Measurements from ENCODE around the gene KDM4B. TPM values are rescaled to one million over a fixed set of nuclear protein-coding genes. Genes with fewer than 3 reads are reported as not detected.

KDM4B gene
- polyA plus RNA-seq, 1 of the 3 experiments (the other 2 are of a cell fraction): 12.2 TPM

GRCh38 chr19:5166262-5166661 lies 197.3 kb downstream of the KDM4B start:
- no peaks in the 10 kb centered on the region for H3K9me2 ChIP-seq
- H3K27me3 ChIP-seq (ENCODE audit: insufficient read depth): no peaks in the 10 kb centered on the region
- no peak for DNase-seq
- POLR2A ChIA-PET: no interaction called here
- peak overlapping the region in 1 of 2 experiments; percentile 20; a peak in 1 of 4 replicates for H3K27ac ChIP-seq (ENCODE audit: low read depth in 2 of 2, low read length in 1 of 2)
- H3K79me2 ChIP-seq (ENCODE audit: insufficient read depth): no peaks in the 10 kb centered on the region
- CTCF ChIA-PET: interaction anchor here (1.7 kb wide), 1 partner anchor 118 kb away, joined by 5 read pairs; no protein-coding TSS in a partner anchor
- H3K9me3 ChIP-seq: no peaks in the 10 kb centered on the region
- H3K9ac ChIP-seq: no peak overlapping the region
- no peak overlapping the region for H3K4me3 ChIP-seq (ENCODE audit: low read depth in 2 of 2, low read length in 1 of 2)
- peaks cover 3% of the 10 kb centered on the region for H3F3A ChIP-seq (replicated peaks; ENCODE audit: insufficient read depth)
- no peaks in the 10 kb centered on the region for H3K4me1 ChIP-seq (ENCODE audit: control insufficient read depth in 1 of 2, insufficient read depth in 2 of 2, low read depth in 1 of 2, low read length in 1 of 2)
- H3K4me2 ChIP-seq: no peak overlapping the region
- H3K36me3 ChIP-seq (replicated peaks in 1 of 2; ENCODE audit: control insufficient read depth in 1 of 2, insufficient read depth in 2 of 2, low read length in 1 of 2): no peaks in the 10 kb centered on the region
- H2AFZ ChIP-seq (ENCODE audit: low read depth): no peak overlapping the region
- H4K20me1 ChIP-seq (ENCODE audit: insufficient read depth): no peaks in the 10 kb centered on the region
- TF ChIP-seq JUND (IDR thresholded peaks at IDR 0.05) (peak; percentile 6; the same call in 1 of the 2 replicates), FOSL2 (IDR thresholded peaks at IDR 0.05; ENCODE audit: borderline replicate concordance, low read depth) (peak; percentile 11; the same call in 1 of the 2 replicates), USF1 (IDR thresholded peaks at IDR 0.05; ENCODE audit: borderline replicate concordance, low read depth) (no peak), ELF1 (IDR thresholded peaks at IDR 0.05) (no peak), EP300 (IDR thresholded peaks at IDR 0.05; ENCODE audit: borderline replicate concordance in 1 of 2, low read depth in 1 of 2, low read length in 1 of 2) (no peak), FOXM1 (IDR thresholded peaks at IDR 0.05; ENCODE audit: low read depth) (no peak), RFX5 (IDR thresholded peaks at IDR 0.05; ENCODE audit: low read length) (no peak), SIN3A (IDR thresholded peaks at IDR 0.05; ENCODE audit: borderline replicate concordance, low read depth, low read length) (no peak), NRF1 (IDR thresholded peaks at IDR 0.05; ENCODE audit: low read depth, low read length) (no peak), RCOR1 (IDR thresholded peaks at IDR 0.05; ENCODE audit: low read length) (no peak), NFIC (IDR thresholded peaks at IDR 0.05; ENCODE audit: borderline replicate concordance) (peak; percentile 23; the same call in 1 of the 2 replicates), TAF1 (IDR thresholded peaks at IDR 0.05; ENCODE audit: borderline replicate concordance, low read depth, low read length) (no peak), GABPA (IDR thresholded peaks at IDR 0.05; ENCODE audit: low read depth) (no peak), MEF2A (IDR thresholded peaks at IDR 0.05; ENCODE audit: borderline replicate concordance, low read depth) (no peak), FOXJ3 (CRISPR knock-in tag; IDR thresholded peaks at IDR 0.05) (no peak), SMC3 (IDR thresholded peaks at IDR 0.05; ENCODE audit: low read depth, low read length) (no peak), IRF3 (IDR thresholded peaks at IDR 0.05; ENCODE audit: low read depth, low read length) (no peak), YY1 (IDR thresholded peaks at IDR 0.05; ENCODE audit: low read depth) (no peak), POLR2AphosphoS5 (IDR thresholded peaks at IDR 0.05; ENCODE audit: low read depth, low read length) (no peak)
- TF ChIP-seq, protein P1, sequence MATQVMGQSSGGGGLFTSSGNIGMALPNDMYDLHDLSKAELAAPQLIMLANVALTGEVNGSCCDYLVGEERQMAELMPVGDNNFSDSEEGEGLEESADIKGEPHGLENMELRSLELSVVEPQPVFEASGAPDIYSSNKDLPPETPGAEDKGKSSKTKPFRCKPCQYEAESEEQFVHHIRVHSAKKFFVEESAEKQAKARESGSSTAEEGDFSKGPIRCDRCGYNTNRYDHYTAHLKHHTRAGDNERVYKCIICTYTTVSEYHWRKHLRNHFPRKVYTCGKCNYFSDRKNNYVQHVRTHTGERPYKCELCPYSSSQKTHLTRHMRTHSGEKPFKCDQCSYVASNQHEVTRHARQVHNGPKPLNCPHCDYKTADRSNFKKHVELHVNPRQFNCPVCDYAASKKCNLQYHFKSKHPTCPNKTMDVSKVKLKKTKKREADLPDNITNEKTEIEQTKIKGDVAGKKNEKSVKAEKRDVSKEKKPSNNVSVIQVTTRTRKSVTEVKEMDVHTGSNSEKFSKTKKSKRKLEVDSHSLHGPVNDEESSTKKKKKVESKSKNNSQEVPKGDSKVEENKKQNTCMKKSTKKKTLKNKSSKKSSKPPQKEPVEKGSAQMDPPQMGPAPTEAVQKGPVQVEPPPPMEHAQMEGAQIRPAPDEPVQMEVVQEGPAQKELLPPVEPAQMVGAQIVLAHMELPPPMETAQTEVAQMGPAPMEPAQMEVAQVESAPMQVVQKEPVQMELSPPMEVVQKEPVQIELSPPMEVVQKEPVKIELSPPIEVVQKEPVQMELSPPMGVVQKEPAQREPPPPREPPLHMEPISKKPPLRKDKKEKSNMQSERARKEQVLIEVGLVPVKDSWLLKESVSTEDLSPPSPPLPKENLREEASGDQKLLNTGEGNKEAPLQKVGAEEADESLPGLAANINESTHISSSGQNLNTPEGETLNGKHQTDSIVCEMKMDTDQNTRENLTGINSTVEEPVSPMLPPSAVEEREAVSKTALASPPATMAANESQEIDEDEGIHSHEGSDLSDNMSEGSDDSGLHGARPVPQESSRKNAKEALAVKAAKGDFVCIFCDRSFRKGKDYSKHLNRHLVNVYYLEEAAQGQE (IDR thresholded peaks at IDR 0.05; ENCODE audit: low read depth, low read length): no peak
- TF ChIP-seq, protein P2, sequence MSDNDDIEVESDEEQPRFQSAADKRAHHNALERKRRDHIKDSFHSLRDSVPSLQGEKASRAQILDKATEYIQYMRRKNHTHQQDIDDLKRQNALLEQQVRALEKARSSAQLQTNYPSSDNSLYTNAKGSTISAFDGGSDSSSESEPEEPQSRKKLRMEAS (IDR thresholded peaks at IDR 0.05; ENCODE audit: low read depth): no peak
- TF ChIP-seq, protein P3, sequence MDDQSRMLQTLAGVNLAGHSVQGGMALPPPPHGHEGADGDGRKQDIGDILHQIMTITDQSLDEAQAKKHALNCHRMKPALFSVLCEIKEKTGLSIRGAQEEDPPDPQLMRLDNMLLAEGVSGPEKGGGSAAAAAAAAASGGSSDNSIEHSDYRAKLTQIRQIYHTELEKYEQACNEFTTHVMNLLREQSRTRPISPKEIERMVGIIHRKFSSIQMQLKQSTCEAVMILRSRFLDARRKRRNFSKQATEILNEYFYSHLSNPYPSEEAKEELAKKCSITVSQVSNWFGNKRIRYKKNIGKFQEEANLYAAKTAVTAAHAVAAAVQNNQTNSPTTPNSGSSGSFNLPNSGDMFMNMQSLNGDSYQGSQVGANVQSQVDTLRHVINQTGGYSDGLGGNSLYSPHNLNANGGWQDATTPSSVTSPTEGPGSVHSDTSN (IDR thresholded peaks at IDR 0.05): peak; percentile 70
